Pancreas (tissue), 10 donors: ENCODE results near the gene OR6V1. TPM values are rescaled to one million over a fixed set of nuclear protein-coding genes. Genes with fewer than 3 reads are reported as not detected.

ENCODE experiments used
- ATAC-seq, 4 donors: fragments of 200-7000 bp; cut with Tn5 transposase; one replicate each; pipeline versions ENCODE4 v1.8.0 to v1.9.1; 2020; ENCODE audit warnings: mild to moderate bottlenecking in 4 of 4, moderate library complexity in 4 of 4
- DNase-seq, 6 donors: peaks; one replicate each; pipeline ENCODE4 v3.0.0-alpha.2; 2020
- FAIRE-seq: peaks from 2 replicates; lab custom pipeline; 2012; peaks lifted over from hg19 to GRCh38; lab: Jason Lieb, UNC
- H3K27ac ChIP-seq, 4 donors: fragments of 200-600 bp; sonication (generic); 1 replicate in 3 of 4; 2 replicates in 1 of 4; pipeline versions ENCODE4 v1.5.0 to v1.8.0; 2020
- H3K27me3 ChIP-seq, 4 donors: fragments of 200-600 bp; one replicate each; pipeline ENCODE4 v1.8.0; 2021
- H3K36me3 ChIP-seq, 3 donors: fragments of 200-600 bp; sonication (generic) in 1 of 3; one replicate each; pipeline versions ENCODE4 v1.5.0 to v1.8.0; 2020 to 2021
- H3K4me1 ChIP-seq, 3 donors: fragments of 200-600 bp; one replicate each; pipeline ENCODE4 v1.8.0; 2021
- H3K4me3 ChIP-seq, 4 donors: fragments of 200-600 bp; sonication (generic) in 2 of 4; one replicate each; pipeline versions ENCODE4 v1.5.0 to v1.8.0; 2020 to 2021
- H3K9me3 ChIP-seq, 4 donors: fragments of 200-600 bp; one replicate each; pipeline ENCODE4 v1.8.0; 2021
- WGBS, 2 donors: extraction: QIAGEN DNeasy Blood & Tissue Kit; methylation state at CpG; one replicate each; pipeline ENCODE4 v1.1.7; 2013; 5-methylcytosine and 5-hydroxymethylcytosine counted together
- intact Hi-C, 3 donors: fragments of 100-400 bp; cut with DNase I; formaldehyde crosslinking; loops; one replicate each; pipeline versions ENCODE4 v1.11.1 to v1.14.2; 2022
- polyA plus RNA-seq, 2 donors: library from polyadenylated mRNA; stranded (reverse); fragments of 200-250 nt; gene quantifications; one replicate each; pipeline ENCODE4 v1.2.3, GENCODE V29; 2013
- total RNA-seq, 6 donors: library from RNA; stranded (reverse); fragmentation: NEBNext Ultra II Directional in 4 of 6; extraction: Animal tissue kit (Norgen Biotek cat#: 25700) in 4 of 6; gene quantifications; one replicate each; pipeline versions ENCODE4 v1.2.1 to v1.2.4, GENCODE V29; 2021 to 2023
- TF ChIP-seq, protein P1 (sequence below), 4 donors: fragments of 200-600 bp; sonication (generic) in 3 of 4; IDR thresholded peaks; one replicate each; pipeline versions ENCODE4 v1.5.0 to v1.8.0; 2021; ENCODE audit warnings: antibody characterized with exemption in 4 of 4
- donor health status: healthy with polysubstance abuse.
- donor health status: DM: no; HTN: no; CAD: no; lungs with moderate emphysema.
- donor health status: DM: no; HTN: no; CAD: no.
- donor health status: control.
- donor health status: control.
- donor health status: Bipolar disorder and iron deficiency.
- donor health status: DM: yes; HTN: yes; CAD: no.
- donor health status: DM: no; HTN: no; CAD: no.
- donor health status: DM: no; HTN: no; CAD: no.
- donor health status: DM: yes; HTN: yes; CAD: no.

Gene OR6V1
- total and polyA plus RNA-seq, 8 donors: not detected

DNA sequence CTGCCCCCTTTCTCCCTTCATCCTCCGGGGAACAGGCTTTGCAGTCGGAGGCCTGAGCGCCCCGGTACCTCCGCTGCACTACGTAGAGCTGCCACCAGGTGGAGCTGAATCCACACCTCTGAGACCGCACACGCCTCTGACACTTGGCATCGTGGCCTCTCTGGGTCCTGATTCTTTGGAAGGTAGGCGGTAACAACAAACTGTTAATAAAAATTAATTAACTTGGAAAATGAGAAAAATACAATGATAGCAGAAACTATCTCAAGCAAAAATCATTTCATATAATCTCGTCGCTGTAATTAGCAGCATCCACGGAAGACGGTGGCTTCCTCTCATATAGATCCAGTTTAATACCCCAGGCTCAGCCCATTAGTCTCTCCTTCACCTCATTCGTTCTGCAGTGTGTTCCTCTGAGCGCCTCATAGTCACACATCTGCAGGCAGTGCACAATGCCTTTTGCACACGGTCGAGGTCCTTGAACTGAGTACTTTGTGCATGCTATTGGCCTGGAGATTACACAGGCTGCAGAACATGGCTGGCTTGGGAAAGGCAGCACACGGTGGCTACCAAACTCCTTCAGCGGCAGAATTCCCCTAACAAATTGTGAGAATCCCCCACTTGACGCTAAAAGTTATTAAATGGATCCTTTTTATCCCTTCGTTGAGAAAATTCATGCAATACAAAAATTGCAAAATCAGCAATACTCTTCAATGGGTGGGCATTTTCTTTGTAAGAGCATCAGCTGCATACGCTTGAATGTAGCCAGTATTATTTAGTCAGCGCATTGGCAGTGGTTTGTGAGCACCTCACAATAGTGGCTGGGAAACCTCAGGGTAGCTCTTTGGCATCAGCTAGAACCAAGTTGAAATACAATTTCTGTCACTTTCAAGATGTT lies 43.9 kb upstream of the OR6V1 start:
- no peak overlapping the region for H3K27ac ChIP-seq
- H3K9me3 ChIP-seq: no peaks in the 10 kb centered on the region
- TF ChIP-seq, protein P1, sequence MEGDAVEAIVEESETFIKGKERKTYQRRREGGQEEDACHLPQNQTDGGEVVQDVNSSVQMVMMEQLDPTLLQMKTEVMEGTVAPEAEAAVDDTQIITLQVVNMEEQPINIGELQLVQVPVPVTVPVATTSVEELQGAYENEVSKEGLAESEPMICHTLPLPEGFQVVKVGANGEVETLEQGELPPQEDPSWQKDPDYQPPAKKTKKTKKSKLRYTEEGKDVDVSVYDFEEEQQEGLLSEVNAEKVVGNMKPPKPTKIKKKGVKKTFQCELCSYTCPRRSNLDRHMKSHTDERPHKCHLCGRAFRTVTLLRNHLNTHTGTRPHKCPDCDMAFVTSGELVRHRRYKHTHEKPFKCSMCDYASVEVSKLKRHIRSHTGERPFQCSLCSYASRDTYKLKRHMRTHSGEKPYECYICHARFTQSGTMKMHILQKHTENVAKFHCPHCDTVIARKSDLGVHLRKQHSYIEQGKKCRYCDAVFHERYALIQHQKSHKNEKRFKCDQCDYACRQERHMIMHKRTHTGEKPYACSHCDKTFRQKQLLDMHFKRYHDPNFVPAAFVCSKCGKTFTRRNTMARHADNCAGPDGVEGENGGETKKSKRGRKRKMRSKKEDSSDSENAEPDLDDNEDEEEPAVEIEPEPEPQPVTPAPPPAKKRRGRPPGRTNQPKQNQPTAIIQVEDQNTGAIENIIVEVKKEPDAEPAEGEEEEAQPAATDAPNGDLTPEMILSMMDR (IDR thresholded peaks at IDR 0.05): peak; percentile 87 to 95 (median 94)
- intact Hi-C loops: loop anchor here in 1 of 3 donors (10.0 kb wide), 1 partner anchor 133 kb away; no protein-coding TSS in a partner anchor
- FAIRE-seq (peak; percentile 39), ATAC-seq (peak; percentile 85 to 97 (median 96)), DNase-seq (peak; percentile 59 to 94 (median 85))
- WGBS, 2 donors: 32 to 34% methylated on average over 24 of the region's 24 CpGs
- no peaks in the 10 kb centered on the region for H3K4me1 ChIP-seq
- no peaks in the 10 kb centered on the region for H3K36me3 ChIP-seq
- no peaks in the 10 kb centered on the region for H3K27me3 ChIP-seq
- no peak overlapping the region for H3K4me3 ChIP-seq

DNA sequence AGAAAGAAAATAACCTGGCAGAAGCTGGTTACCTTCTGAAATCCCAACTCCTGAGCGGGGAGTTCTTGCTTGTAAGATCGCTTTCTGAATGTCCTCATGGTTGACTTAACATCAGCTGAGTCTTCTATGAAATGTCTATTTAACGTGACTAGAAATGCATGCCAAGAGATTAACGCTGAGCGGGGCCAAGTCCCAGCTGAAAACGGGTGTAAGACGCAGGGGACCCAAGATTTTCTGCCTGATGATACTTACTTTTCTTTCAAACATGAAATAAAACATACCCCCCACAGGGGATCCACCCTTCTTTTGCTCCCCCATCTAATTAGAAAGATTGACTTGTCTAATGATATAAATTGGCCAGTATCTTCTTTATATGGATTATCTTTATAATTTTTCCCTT lies 40.1 kb upstream of the OR6V1 start:
- 80 to 82% methylated on average over 7 of the region's 7 CpGs for WGBS, 2 donors
- H3K27me3 ChIP-seq: no peaks in the 10 kb centered on the region
- no peaks in the 10 kb centered on the region for H3K4me1 ChIP-seq
- FAIRE-seq: no peak
- H3K9me3 ChIP-seq: no peaks in the 10 kb centered on the region
- no peak overlapping the region for H3K27ac ChIP-seq
- intact Hi-C loops: loop anchor here in 2 of 3 donors (5.0 to 10.0 kb wide), 2 partner anchors 200 to 203 kb away; no protein-coding TSS in a partner anchor
- ATAC-seq: no peak
- H3K4me3 ChIP-seq: no peak overlapping the region
- no peaks in the 10 kb centered on the region for H3K36me3 ChIP-seq
- TF ChIP-seq, protein P1 (IDR thresholded peaks at IDR 0.05): no peak
- DNase-seq: no peak

DNA sequence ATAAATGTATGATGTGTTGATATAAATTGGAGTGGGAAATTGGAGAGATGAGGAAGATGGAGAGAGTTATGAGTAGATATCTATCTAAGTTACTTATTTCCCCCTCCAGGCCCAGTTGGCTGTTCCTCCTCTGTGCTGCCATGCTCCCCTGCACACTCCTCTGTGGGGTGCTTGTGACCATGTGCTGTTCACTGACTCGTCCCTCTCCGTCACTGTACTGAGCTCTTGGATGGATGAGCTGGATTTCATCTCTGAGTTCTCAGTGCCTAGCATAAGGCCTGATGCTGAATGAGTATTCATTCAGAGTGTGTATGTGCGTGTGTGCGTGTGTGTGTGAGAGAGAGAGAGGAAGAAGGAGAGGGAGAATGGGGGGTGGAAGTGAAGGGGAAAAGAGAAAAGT lies 39.7 kb upstream of the OR6V1 start:
- Histone ChIP-seq H3K27ac (no peak overlapping the region), H3K4me1 (no peaks in the 10 kb centered on the region), H3K36me3 (no peaks in the 10 kb centered on the region), H3K9me3 (no peaks in the 10 kb centered on the region), H3K4me3 (no peak overlapping the region), H3K27me3 (no peaks in the 10 kb centered on the region)
- DNase-seq (no peak), ATAC-seq (no peak), FAIRE-seq (no peak)
- TF ChIP-seq, protein P1 (IDR thresholded peaks at IDR 0.05): no peak
- intact Hi-C loops: loop anchor here in 2 of 3 donors (5.0 to 10.0 kb wide), 2 partner anchors 200 to 202 kb away; no protein-coding TSS in a partner anchor
- 86 to 91% methylated on average over 4 of the region's 4 CpGs for WGBS, 2 donors

DNA sequence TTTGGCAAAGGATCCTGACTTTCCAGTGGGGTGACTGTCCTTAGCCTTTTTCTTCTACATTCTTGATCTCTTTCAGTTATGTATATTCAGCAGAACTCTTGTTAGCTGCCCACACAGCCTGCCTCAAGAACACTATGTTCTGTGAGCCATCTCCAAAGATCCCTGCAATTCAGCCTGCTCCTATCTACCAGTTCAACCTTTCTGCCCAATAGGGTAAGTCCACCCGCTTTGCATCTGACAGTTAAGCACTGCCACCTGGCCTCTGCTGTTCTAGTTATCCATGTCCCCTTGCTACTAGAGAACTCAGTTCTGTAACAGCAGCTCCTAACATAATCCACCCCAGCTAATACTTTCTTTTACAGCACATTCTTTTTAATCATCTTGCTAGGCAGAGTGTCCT lies 38.7 kb upstream of the OR6V1 start:
- H3K27ac ChIP-seq: no peak overlapping the region
- ATAC-seq: peak in 1 of 4 donors; percentile 22
- no peak for DNase-seq
- no peak for FAIRE-seq
- no peaks in the 10 kb centered on the region for H3K27me3 ChIP-seq
- intact Hi-C loops: loop anchor here in 2 of 3 donors (5.0 to 10.0 kb wide), 2 partner anchors 199 to 201 kb away; no protein-coding TSS in a partner anchor
- H3K36me3 ChIP-seq: no peaks in the 10 kb centered on the region
- 86 to 93% methylated on average over 1 of the region's 1 CpG for WGBS, 2 donors
- H3K4me3 ChIP-seq: no peak overlapping the region
- H3K4me1 ChIP-seq: no peaks in the 10 kb centered on the region
- H3K9me3 ChIP-seq: no peaks in the 10 kb centered on the region
- TF ChIP-seq, protein P1 (IDR thresholded peaks at IDR 0.05): no peak
